ENCODE results near the gene AOC1.
"Not testable (repeated sequence)": the region's sequence is repeated elsewhere in the genome, so short reads cannot be mapped to it uniquely, and the experiment has no call there.

AOC1 gene

DNA sequence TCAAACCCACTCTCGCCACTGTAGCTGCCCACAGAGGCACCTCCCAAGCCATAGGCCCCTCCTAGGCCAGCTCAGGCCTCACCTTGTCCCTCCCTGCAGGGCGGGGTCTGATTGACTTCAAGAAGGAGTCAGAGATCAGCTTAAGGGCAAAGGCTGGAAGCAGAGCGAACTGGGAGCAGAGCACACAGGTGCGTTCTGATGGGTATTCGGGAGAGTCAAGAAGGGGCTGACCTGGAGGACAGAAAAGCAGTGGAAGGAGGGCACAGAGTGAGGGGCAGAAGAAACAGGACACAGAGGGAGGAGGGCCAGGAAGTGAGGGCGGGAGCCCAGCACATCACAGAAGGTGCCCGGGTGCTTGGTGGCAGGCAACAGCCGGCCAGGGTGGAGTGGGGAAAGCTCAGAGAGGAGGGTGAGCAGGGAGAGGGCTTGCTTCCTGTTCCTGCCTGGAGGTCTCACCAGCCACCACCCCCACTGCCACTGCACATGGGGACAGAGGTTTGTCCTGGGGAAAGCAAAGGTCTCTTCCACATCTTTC lies at the start of gene AOC1:
Gene AOC1 (plus strand): TSS at position 147 of the 535 bp plus-strand sequence. CDS start 3,954 bp downstream, outside the sequence.
- DNase-seq: no peak

GRCh38 chr7:150803161-150803860 lies 49.0 kb upstream of the AOC1 start:
- DNase-seq: no peak

DNA sequence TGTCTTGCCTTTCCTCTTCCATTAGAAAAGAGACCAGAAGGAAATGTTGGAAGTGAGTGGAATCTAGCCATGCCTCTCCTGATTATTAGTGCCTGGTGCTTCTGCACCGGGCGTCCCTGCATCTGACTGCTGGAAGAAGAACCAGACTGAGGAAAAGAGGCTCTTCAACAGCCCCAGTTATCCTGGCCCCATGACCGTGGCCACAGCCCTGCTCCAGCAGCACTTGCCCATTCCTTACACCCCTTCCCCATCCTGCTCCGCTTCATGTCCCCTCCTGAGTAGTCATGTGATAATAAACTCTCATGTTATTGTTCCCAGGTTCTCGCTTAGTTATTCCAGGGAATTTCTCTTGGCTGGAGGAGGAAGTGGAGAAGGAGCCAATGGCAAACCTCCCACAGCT lies 47.5 kb upstream of the AOC1 start:
- DNase-seq: no peak

DNA sequence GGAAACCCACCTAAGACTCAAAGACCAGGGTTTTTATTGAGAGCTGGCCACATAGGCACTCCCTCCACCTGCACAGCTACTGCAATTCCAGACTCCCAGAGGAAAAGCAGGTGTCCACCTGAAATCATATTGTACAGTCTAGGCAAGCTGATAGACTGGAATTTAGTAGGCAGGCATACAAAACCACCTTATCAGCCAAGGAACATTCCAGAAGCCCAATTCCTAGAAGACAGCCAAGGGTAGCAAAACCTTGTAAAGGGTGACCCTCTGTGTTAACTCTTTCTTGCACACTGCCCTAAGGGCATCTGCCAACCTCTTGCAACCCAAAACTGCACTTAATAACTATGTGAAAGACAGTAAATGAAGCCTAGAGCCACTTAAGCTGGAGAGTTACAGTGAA lies 46.5 kb upstream of the AOC1 start:
- no peak for DNase-seq

DNA sequence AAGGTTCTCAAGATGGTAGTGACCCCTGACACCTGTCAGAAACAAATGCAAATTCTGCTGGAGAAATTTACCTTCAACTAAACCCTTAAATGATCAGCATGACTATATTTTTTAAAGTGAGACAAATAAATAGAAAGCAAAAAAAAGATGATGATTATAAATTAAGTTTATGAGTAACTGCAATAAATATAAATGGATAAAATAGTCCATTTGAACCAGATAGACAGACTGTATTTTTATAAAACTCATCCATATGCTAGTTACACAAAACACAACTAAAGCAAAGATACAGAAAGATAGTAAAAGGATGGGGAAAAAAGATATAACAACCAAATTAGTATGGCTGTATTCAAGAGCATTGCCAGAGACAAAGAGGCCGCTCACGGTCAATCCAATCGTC lies 45.9 kb upstream of the AOC1 start:
- no peak for DNase-seq

DNA sequence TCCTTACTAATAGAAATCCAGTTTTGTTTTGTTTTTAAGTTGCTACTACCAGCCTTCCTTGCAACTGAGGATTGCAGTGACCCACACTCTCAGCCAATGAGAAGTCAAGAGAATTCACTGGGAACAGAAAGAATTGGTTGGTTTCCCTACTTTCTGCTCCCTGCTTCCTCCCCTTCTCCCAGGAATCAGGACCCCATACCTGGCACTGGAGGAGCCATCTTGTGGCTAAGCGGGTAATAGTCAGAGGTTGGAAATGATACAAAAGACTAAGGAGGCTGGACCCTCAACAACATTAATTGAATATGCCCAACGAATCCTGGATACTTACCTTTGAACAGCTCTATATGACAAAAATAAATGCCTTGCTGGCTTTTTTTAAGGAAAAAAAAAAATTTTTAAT lies 45.5 kb upstream of the AOC1 start:
- DNase-seq: no peak

GRCh38 chr7:150807616-150808438 lies 44.5 kb upstream of the AOC1 start:
- not testable (repeated sequence) for DNase-seq

DNA sequence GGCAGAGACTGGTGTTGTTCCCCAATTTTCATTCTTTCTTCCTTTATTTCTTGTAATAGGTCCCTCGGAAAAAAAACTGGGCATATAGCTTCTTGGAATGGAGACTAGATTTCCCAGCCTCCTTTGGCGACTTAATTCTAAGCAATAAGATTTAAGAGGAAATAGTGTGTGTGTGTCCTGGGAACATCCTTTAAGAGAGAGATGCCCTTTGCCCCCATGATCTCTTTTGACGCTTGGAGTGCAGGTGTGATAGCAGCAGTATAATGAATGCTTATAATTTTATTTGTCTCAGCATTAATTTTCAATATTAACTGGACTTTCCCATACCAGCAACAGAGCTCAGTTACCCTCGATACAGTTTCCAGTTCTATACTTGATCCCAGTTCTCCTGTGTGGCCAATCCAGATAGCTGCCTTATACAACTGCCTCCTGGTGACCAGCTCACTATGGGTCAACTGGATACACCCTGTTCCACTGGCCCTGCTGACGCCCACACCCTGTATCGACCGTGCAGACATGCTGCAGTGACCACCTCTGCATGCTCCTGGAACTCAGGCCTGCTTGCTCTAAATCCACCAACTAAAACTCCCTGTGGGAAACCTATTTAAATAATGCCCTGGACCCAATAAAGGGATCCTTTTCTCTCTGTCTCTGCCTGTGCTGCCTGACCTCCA lies 37.9 kb upstream of the AOC1 start:
- no peak for DNase-seq

- DNase-seq: no peak
Measured at GRCh38 chr7:150818971-150819370, 33.3 kb upstream of the AOC1 start.

DNA sequence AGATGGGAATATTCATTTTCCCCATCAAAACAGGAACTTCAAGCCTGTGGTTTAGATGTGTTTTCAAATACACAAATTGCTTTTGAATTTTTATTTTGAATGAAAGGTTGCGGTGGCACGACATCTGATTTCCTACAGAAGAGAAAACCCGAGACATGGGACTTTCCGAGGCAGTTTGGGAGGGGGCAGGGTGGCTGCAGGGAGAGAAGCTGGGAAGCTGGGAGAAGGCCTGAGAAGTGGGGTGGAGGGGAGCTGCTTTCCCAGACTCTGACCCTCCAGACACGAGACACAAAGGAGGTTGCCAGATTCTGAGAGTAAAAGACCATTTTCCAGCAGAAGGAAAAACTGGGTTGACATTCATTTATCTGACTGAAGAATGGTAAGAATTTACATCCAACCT lies 32.2 kb upstream of the AOC1 start:
- DNase-seq: no peak

DNA sequence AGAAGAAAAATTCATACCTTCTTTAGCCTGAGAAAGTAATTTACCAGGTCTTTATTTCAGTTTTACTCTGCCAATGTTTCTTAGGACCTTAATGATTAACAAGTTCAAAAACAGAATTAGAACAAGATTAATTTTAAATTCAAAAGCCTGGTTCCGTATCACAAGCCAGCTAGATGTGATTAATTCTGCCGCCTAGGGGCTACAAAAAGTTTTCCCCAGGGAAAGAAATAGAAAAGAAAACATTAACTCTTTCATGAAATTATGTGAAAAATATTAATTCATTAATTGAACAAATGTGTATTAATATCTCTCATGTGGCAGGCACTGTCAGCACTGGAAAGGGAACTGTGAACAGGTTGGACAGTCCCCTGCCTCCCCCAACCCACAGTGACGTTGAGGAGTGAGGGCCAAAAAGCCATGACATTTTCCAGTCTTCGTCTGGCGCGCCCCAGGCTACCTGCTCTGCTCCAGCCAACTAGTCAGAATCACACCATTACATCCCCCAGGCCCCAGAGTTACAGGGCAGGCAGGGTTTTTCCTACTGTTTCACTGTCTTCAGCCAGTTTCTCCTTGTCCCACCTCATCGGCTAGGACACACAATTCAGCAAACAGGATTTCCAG lies 31.6 kb upstream of the AOC1 start:
- DNase-seq: no peak

DNA sequence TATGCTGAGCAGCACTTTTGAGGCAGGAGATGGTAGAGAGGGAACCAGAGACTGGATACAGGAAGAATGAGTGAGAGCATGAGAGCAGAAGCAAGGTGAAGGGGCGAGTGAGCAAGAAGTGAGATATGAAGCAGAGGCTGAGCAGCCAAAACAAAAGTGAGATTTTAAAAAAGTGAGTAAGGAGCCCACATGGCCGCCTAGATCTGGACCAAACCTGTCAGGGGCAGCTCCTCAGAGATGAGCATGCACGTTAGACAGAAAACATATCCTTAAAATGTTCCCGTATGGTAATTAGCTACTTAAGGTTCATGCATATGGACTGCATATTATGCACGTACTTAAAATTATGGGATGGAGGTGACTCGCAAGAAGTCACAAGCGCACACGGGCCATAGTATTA lies 29.3 kb upstream of the AOC1 start:
- no peak for DNase-seq

- DNase-seq: no peak
Measured at GRCh38 chr7:150823484-150824126, 28.7 kb upstream of the AOC1 start.

DNA sequence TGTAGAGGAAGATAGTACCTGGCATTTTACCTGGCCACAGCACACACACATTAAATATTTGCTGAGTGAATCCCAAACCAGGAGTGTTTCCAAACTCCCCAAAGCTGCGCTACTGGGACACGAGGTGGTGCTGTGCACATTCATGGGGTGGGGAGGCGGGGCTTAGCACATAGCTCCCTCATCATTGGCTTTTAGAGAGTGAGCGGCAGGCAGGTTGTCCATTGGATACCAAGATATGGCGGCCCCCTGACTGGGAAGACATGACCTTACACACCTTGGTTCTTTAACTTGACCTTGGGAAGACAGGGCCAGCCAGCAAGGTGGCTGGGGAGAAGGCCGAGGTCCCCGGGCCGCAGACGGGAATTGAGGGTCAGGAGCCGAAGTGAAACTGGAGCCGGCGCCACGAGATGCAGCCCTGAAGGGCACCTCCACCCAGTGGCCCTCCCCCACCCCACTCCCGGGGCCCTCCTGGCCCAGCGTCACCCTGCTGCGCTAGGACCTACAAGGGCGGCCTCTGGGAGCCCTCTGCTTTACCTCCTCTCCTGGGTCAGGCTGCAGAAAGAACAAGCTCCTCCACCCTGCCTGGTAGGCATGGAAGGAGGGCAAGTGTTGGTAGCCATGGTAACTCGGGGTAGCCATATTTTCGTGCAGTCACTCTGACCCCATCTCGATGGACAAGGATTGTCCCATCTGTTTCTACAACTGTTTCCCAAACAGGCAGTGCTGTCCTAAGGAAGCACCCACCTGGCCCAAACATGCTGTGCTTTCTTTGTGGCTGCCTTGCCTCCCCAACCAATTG lies 27.7 kb upstream of the AOC1 start:
- no peak for DNase-seq

DNA sequence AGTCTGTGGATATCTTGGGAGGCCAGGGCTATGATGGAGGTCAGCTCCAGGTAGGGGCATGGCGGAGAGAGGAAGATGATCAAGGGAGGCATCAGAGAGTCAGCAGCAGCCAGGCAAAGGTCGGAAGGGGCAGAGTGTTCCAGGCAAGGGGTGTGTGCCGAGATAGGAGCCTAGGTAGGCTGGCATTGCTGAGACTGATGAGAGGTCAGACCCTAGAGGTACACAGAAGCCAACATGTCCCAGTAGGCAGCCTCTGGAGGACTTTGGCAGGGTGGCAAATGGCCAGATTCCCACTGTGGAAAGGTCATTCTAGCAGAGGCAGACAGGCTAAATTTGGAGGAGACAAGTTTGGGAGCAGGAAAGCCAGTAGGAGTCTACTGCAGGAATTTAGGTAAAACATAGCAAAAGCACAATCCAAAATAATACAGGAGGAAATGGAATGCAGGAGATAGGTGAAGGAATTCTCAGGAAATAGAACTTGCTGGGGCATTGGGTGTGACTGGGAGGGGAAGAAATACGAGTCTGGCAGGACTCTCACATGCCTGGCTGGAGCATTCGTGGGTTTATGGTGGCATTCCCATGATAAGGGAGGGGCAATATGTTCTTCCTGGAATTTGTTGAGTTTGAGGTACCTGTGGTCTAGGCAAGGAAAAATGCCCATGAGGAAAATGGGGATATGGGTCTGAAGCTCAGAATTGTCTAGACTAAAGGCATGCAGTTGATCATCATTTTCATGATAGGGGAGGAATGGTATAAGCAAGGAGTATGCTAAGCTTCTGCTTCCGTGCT lies 26.1 kb upstream of the AOC1 start:
- no peak for DNase-seq

- DNase-seq: no peak
Measured at GRCh38 chr7:150828384-150828783, 23.9 kb upstream of the AOC1 start.

DNA sequence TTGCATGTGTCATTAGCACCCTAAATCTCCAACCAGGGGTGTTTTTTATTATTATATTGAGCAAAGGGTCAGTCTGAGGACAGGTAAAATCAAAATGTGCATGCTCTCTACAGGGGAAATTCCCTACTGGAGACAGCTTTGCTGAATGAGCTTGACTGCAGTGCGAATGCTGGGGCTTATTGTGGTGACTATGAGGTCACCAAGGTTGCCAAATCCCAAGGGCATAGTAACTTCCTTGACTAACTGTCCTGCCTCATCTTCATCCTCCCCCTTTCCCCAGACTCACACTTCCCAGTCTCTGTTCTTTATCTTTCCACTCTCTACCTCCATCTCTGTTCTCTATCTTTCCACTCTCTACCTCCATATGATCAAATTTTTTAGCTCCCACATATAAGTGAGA lies 22.9 kb upstream of the AOC1 start:
- DNase-seq: no peak

DNA sequence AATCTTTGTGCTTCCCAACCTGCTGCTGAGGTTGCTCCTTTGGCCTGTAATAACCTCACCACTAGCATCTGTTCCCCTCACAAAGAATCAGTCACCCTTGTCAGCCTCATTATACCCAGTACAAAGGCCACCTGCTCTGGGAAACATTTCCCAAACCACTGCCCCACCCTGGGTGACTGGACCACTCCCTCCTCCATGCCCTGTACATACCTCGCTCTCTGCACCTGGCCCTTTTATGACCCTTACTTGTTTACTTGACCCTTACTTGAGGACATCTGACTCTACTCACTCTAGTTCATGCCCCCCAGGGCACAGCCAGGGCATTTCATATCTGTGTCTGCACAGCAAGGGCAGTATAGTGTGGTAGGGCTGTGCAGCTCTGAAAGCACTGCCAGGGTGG lies 21.4 kb upstream of the AOC1 start:
- DNase-seq: no peak

GRCh38 chr7:150831851-150832250 lies 20.5 kb upstream of the AOC1 start:
- DNase-seq: no peak

GRCh38 chr7:150835019-150835418 lies 17.3 kb upstream of the AOC1 start:
- DNase-seq: no peak
